Measurements from ENCODE around the gene FAM221B.

The FAM221B gene

GRCh38 chr9:35847792-35848572, 19.4 kb upstream of the FAM221B start:
- DNase-seq (ENCODE audit: low spot score): peak; percentile 68

- DNase-seq (ENCODE audit: low spot score): no peak
Observed at GRCh38 chr9:35845824-35846771, 17.6 kb upstream of the FAM221B start.

GRCh38 chr9:35844628-35845270, 16.2 kb upstream of the FAM221B start:
- peak; percentile 71 for DNase-seq (ENCODE audit: low spot score)

GRCh38 chr9:35842795-35843194, 14.3 kb upstream of the FAM221B start:
- no peak for DNase-seq (ENCODE audit: low spot score)

GRCh38 chr9:35842020-35842745, 13.7 kb upstream of the FAM221B start:
- DNase-seq (ENCODE audit: low spot score): no peak

GRCh38 chr9:35841645-35841900, 13.0 kb upstream of the FAM221B start:
- DNase-seq (ENCODE audit: low spot score): no peak

GRCh38 chr9:35840881-35841644, 12.5 kb upstream of the FAM221B start:
- DNase-seq (ENCODE audit: low spot score): no peak

- DNase-seq (ENCODE audit: low spot score): no peak
Observed at GRCh38 chr9:35839926-35840325, 11.4 kb upstream of the FAM221B start.

GRCh38 chr9:35836595-35836994, 8.1 kb upstream of the FAM221B start:
- DNase-seq (ENCODE audit: low spot score): no peak

GRCh38 chr9:35835766-35836165, 7.2 kb upstream of the FAM221B start:
- DNase-seq (ENCODE audit: low spot score): no peak

- no peak for DNase-seq (ENCODE audit: low spot score)
Observed at GRCh38 chr9:35835216-35835632, 6.7 kb upstream of the FAM221B start.

GRCh38 chr9:35834260-35835215, 6.0 kb upstream of the FAM221B start:
- no peak for DNase-seq (ENCODE audit: low spot score)

GRCh38 chr9:35832814-35833213, 4.3 kb upstream of the FAM221B start:
- no peak for DNase-seq (ENCODE audit: low spot score)

- no peak for DNase-seq (ENCODE audit: low spot score)
Observed at GRCh38 chr9:35831040-35831439, 2.5 kb upstream of the FAM221B start.

- DNase-seq (ENCODE audit: low spot score): no peak
Observed at GRCh38 chr9:35829764-35830096, 1.2 kb upstream of the FAM221B start.

GRCh38 chr9:35829084-35829763, 692 bp upstream of the FAM221B start, which contains the start of gene TMEM8B:
TSS of gene TMEM8B (plus strand) at chr9:35829228. CDS start at chr9:35829448, 220 bp downstream.
- DNase-seq (ENCODE audit: low spot score): peak; percentile 97

- no peak for DNase-seq (ENCODE audit: low spot score)
Observed at GRCh38 chr9:35827486-35827885, 1.0 kb downstream of the FAM221B start.

- peak; percentile 59 for DNase-seq (ENCODE audit: low spot score)
Observed at GRCh38 chr9:35826071-35826701, 2.3 kb downstream of the FAM221B start.

- no peak for DNase-seq (ENCODE audit: low spot score)
Observed at GRCh38 chr9:35822926-35823325, 5.6 kb downstream of the FAM221B start.
